ENCODE results near the gene CEP250.

Gene CEP250, protein sequence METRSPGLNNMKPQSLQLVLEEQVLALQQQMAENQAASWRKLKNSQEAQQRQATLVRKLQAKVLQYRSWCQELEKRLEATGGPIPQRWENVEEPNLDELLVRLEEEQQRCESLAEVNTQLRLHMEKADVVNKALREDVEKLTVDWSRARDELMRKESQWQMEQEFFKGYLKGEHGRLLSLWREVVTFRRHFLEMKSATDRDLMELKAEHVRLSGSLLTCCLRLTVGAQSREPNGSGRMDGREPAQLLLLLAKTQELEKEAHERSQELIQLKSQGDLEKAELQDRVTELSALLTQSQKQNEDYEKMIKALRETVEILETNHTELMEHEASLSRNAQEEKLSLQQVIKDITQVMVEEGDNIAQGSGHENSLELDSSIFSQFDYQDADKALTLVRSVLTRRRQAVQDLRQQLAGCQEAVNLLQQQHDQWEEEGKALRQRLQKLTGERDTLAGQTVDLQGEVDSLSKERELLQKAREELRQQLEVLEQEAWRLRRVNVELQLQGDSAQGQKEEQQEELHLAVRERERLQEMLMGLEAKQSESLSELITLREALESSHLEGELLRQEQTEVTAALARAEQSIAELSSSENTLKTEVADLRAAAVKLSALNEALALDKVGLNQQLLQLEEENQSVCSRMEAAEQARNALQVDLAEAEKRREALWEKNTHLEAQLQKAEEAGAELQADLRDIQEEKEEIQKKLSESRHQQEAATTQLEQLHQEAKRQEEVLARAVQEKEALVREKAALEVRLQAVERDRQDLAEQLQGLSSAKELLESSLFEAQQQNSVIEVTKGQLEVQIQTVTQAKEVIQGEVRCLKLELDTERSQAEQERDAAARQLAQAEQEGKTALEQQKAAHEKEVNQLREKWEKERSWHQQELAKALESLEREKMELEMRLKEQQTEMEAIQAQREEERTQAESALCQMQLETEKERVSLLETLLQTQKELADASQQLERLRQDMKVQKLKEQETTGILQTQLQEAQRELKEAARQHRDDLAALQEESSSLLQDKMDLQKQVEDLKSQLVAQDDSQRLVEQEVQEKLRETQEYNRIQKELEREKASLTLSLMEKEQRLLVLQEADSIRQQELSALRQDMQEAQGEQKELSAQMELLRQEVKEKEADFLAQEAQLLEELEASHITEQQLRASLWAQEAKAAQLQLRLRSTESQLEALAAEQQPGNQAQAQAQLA (N-terminal part only)

GRCh38 chr20:35454881-35455609 is at the start of gene CEP250:
Gene CEP250, plus strand, starts transcription at chr20:35455598. Its CDS starts 6,770 bp downstream, at chr20:35462368.
- peak; percentile 96 for DNase-seq (ENCODE audit: extremely low spot score)
- TF ChIP-seq L3MBTL2 (conservative IDR thresholded peaks at IDR 0.05): peak; percentile 80
- TF ChIP-seq ELF4 (IDR thresholded peaks at IDR 0.05): no peak
- no peak; the same call in 1 of the 2 replicates for TF ChIP-seq LEF1 (IDR thresholded peaks at IDR 0.05; ENCODE audit: borderline replicate concordance)
- TF ChIP-seq NFRKB (IDR thresholded peaks at IDR 0.05): no peak
- TF ChIP-seq, protein P1, sequence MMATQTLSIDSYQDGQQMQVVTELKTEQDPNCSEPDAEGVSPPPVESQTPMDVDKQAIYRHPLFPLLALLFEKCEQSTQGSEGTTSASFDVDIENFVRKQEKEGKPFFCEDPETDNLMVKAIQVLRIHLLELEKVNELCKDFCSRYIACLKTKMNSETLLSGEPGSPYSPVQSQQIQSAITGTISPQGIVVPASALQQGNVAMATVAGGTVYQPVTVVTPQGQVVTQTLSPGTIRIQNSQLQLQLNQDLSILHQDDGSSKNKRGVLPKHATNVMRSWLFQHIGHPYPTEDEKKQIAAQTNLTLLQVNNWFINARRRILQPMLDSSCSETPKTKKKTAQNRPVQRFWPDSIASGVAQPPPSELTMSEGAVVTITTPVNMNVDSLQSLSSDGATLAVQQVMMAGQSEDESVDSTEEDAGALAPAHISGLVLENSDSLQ (IDR thresholded peaks at IDR 0.05): no peak
- no peak for TF ChIP-seq SUZ12 (IDR thresholded peaks at IDR 0.05)
- TF ChIP-seq SP1 (IDR thresholded peaks at IDR 0.05): no peak
- TF ChIP-seq BHLHE40 (IDR thresholded peaks at IDR 0.05; ENCODE audit: borderline replicate concordance): no peak
- CTCF ChIA-PET: interaction anchor here (0.6 to 1.3 kb wide), 7 partner anchors 8 to 684 kb away, joined by 3 to 5 read pairs (median 4); no protein-coding TSS in a partner anchor
- POLR2A ChIA-PET: interaction anchor here (0.5 to 4.5 kb wide), 48 partner anchors 8 to 1342 kb away, joined by 3 to 46 read pairs (median 4); partner anchors contain the start of genes EDEM2, EIF6, ERGIC3 and GDF5

GRCh38 chr20:35405775-35406174 is 49.6 kb upstream of the CEP250 start:
- no peak for DNase-seq (ENCODE audit: extremely low spot score)
- CTCF ChIA-PET: no interaction called here
- TF ChIP-seq ZNF384 (IDR thresholded peaks at IDR 0.05) (no peak), SP1 (IDR thresholded peaks at IDR 0.05) (no peak), HDGF (IDR thresholded peaks at IDR 0.05; ENCODE audit: borderline replicate concordance) (no peak), ELF4 (IDR thresholded peaks at IDR 0.05) (no peak), FOXK2 (IDR thresholded peaks at IDR 0.05) (no peak), NFRKB (IDR thresholded peaks at IDR 0.05) (no peak), CTBP1 (IDR thresholded peaks at IDR 0.05; ENCODE audit: borderline replicate concordance) (no peak), ARNT (IDR thresholded peaks at IDR 0.05) (no peak), SUZ12 (IDR thresholded peaks at IDR 0.05) (no peak), FOXM1 (IDR thresholded peaks at IDR 0.05; ENCODE audit: borderline replicate concordance) (no peak), LEF1 (IDR thresholded peaks at IDR 0.05; ENCODE audit: borderline replicate concordance) (no peak), BHLHE40 (IDR thresholded peaks at IDR 0.05; ENCODE audit: borderline replicate concordance) (no peak), FOXA1 (IDR thresholded peaks at IDR 0.05) (no peak), TARDBP (IDR thresholded peaks at IDR 0.05) (no peak), L3MBTL2 (conservative IDR thresholded peaks at IDR 0.05) (no peak)
- TF ChIP-seq, protein P1 (IDR thresholded peaks at IDR 0.05): no peak
- POLR2A ChIA-PET: no interaction called here

- ChIA-PET POLR2A (no interaction called here), CTCF (no interaction called here)
- DNase-seq (ENCODE audit: extremely low spot score): no peak
Observed at GRCh38 chr20:35408270-35408669, 47.1 kb upstream of the CEP250 start.

GRCh38 chr20:35409542-35409941 is 45.9 kb upstream of the CEP250 start:
- POLR2A ChIA-PET: no interaction called here
- no peak for DNase-seq (ENCODE audit: extremely low spot score)
- CTCF ChIA-PET: interaction anchor here (0.6 kb wide), 1 partner anchor 60 kb away, joined by 4 read pairs; no protein-coding TSS in a partner anchor
- TF ChIP-seq L3MBTL2 (conservative IDR thresholded peaks at IDR 0.05) (no peak), FOXA1 (IDR thresholded peaks at IDR 0.05) (no peak), HDGF (IDR thresholded peaks at IDR 0.05; ENCODE audit: borderline replicate concordance) (no peak), FOXM1 (IDR thresholded peaks at IDR 0.05; ENCODE audit: borderline replicate concordance) (no peak), BHLHE40 (IDR thresholded peaks at IDR 0.05; ENCODE audit: borderline replicate concordance) (no peak), FOXK2 (IDR thresholded peaks at IDR 0.05) (no peak), SP1 (IDR thresholded peaks at IDR 0.05) (no peak), NFRKB (IDR thresholded peaks at IDR 0.05) (no peak), SUZ12 (IDR thresholded peaks at IDR 0.05) (no peak), ELF4 (IDR thresholded peaks at IDR 0.05) (no peak), ZNF384 (IDR thresholded peaks at IDR 0.05) (no peak), TARDBP (IDR thresholded peaks at IDR 0.05) (no peak), ARNT (IDR thresholded peaks at IDR 0.05) (no peak), LEF1 (IDR thresholded peaks at IDR 0.05; ENCODE audit: borderline replicate concordance) (no peak), CTBP1 (IDR thresholded peaks at IDR 0.05; ENCODE audit: borderline replicate concordance) (no peak)
- TF ChIP-seq, protein P1 (IDR thresholded peaks at IDR 0.05): no peak

More at GRCh38 chr20:35408270-35408669, 47.1 kb upstream of the CEP250 start:
- TF ChIP-seq CTBP1 (IDR thresholded peaks at IDR 0.05; ENCODE audit: borderline replicate concordance): no peak
- no peak for TF ChIP-seq SP1 (IDR thresholded peaks at IDR 0.05)
- TF ChIP-seq HDGF (IDR thresholded peaks at IDR 0.05; ENCODE audit: borderline replicate concordance): no peak
- TF ChIP-seq, protein P1 (IDR thresholded peaks at IDR 0.05): no peak
- no peak for TF ChIP-seq L3MBTL2 (conservative IDR thresholded peaks at IDR 0.05)
- TF ChIP-seq FOXM1 (IDR thresholded peaks at IDR 0.05; ENCODE audit: borderline replicate concordance): no peak
- no peak for TF ChIP-seq ARNT (IDR thresholded peaks at IDR 0.05)
- TF ChIP-seq ELF4 (IDR thresholded peaks at IDR 0.05): no peak
- no peak for TF ChIP-seq NFRKB (IDR thresholded peaks at IDR 0.05)
- TF ChIP-seq LEF1 (IDR thresholded peaks at IDR 0.05; ENCODE audit: borderline replicate concordance): no peak
- TF ChIP-seq SUZ12 (IDR thresholded peaks at IDR 0.05): no peak
- no peak for TF ChIP-seq FOXK2 (IDR thresholded peaks at IDR 0.05)
